ENCODE results near the gene TOM1L2.
A peak's percentile ranks its signal among the peaks of the same experiment; 100 is the strongest.

Gene TOM1L2

DNA sequence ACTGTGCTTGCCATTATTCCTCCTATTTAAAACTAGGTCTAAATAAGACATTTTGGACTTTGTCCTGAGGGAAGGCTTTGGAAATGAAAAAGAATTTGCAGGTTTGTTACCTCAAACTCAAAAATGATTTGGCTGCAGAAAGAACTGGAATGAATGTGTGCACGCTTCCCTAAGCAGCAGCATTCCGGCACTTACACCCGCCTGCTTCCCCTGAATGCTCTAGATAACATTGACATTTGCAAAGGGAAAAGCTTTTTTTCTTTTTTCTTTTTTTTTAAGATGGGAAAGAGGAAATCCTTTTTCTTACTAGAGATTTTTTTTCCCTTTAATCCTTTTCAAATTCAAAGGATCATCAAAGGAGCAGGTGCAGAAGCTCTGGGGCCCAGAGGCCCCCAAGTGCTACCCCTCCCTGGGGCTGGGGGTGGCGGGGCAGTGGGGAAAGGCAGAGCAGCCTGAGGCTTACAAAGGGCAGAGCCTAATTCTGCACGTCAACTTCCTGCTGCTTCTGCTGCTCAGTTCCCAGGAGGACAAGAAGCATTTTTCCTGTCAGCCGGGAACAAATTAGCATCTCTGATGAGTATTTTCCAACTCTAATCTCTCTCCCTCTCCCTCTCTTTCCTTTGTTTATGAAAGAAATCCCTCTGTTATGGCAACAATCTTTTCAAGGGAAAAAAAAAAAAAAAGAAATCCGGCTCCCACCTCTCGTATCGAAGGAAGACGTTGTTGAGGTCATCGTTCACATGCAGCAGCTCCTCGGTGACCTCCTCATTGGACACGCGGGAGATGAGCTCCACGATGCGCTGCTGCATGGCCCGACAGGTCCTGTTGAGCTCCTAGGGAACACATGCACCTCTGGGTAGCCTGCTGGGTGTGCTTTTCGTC is 103.3 kb downstream of the TOM1L2 start:
- DNase-seq: no peak

DNA sequence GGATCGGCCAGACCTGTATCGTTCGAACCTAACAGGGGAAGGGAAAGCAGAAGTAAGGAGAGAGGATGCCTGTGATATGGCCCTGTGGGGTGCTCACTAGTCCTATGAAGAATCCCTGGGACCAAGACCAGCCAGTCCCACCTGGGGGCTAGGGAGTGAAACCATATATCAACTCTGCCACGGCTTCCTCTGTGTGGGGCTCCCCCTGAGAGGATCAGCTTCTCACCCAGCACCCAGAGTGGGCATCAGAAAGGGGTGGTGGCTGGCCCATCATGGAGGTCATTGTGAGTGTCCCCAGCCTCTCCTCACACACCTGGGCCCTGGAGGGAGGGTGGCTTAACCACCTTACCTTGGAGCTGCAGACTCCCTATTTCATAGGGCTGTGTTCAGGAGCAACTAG is 105.3 kb downstream of the TOM1L2 start:
- no peak for DNase-seq

DNA sequence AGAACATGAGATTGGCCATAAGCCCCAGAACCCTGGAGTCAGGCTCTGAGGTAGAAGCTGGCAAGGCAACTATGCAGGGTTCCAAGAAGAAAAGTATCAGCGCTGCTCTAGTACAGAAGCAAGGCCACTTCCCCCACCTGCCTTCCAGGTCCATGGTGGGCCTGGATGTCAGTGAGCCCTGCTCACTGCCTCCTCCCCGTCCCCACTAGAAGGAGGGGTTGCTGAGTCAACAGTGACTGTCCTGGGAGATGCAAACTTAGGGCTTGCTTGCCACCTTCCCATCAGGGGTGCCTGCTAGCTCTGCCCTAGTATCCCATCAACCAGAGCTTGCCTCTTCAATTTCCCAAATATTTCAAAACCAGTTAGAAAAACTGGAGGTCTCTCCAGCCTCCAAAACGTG is 105.8 kb downstream of the TOM1L2 start:
- no peak for DNase-seq

DNA sequence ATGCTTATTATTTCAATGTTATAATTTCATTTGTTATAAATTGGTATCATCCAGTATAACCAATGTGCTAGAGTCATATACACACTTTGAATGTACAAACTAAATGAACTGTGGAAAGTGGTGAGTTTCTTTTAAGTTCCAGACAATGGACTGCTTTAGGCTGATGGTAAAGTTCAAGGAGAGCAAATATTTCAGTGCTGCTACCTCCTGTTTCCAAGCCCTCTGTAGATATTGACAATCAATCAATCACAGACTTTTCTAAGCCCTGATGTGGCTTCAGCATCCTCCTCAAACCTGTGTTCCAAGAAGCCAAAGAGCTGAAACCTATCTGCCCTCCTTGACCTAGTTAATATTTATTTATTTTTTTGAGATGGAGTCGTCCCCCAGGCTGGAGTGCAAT is 107.2 kb downstream of the TOM1L2 start:
- no peak for DNase-seq

DNA sequence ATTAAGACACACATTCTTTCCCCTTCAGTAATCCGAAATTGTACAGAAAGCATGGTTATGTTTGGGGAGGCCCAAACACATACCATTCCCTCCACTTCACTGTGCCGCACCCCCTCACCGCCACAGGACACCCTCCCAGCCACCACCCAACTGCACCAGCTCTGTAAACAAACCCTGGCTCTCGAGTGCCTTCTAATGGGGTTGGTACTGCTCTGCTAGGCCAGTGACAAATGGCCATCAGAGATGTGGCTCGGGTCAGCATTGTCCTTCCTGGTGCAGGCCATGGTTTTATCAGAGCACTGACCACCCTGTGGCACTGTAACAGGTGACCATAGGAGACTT is 111.5 kb downstream of the TOM1L2 start:
- no peak for DNase-seq

DNA sequence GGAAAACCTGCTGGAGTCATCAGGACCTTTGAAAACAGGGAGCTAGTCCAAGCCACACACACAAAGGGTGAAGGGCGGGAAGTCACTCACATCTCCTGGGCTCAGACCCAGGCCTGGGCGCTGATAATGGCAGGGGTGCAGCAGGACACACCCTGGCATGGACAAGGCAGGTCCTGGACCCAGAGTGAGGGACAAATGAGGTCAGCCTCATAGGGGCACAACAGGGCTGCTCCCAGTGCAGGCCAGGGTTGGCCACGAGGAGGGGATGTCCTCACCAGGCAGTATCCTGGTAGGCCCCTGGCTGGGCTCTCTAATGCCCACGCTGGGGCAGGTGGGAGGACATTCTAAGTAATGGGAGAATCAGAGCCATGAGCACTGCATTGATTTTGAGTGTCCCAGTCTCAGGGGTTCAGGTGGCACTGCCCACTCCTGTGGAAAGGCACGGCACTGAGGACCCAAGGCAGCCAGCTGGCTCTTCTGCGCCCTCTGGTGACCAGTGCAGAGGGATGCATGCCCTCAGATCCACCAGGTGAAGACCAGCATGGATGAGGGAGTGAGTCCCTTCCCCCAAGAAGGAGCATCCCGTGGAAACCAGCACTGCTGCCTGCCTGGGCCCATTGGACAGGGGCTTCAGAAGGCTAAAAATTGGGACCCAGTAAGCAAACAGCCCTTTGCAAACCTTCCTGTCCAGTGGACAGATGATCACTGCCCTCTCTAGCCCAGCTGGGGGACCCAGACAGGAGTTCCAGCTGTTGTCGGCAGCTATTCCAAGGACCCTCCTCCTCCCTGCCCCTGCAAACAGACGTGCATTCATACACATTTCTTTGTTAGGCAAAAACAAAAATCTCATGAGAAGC is 112.1 kb downstream of the TOM1L2 start:
- peak; percentile 64 for DNase-seq

DNA sequence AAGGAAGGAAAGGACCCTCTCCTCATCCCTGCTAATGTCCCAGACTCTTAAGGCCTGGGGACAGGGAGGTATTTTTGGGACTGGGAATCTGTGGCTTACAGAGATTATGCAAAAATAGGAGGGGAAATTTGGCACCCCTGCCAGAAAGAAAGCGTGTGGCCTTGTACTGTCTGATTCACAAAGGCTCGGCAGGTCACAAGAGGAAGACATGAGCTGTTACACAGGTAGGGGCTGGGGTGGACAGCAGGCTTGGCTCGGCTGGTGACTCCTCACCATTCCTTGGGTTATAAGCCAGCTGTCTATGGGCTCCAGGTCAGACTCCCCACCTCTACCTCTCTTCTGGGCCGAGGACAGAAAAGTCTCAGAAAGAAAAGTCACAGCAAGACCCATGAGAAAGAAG is 114.7 kb downstream of the TOM1L2 start:
- DNase-seq: no peak

DNA sequence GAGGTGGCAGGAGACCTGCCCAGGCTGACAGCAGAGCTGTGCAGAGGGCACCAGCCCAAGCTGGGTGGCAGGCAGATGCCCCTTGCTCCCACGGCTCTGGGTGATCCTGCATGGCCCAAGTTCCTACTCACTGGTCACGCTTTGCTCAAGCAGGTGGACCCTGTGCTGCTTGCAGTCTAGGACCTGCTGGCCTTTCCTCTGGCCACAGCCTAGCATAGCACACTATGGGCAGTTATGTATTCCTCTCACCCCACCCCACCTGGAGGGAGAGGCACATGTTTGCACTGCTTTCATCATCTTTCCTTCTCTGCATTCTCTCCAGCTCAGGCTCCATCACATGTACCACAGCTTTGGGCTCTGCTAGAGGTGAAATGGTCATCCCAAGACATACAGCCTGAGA is 115.8 kb downstream of the TOM1L2 start:
- DNase-seq: no peak

DNA sequence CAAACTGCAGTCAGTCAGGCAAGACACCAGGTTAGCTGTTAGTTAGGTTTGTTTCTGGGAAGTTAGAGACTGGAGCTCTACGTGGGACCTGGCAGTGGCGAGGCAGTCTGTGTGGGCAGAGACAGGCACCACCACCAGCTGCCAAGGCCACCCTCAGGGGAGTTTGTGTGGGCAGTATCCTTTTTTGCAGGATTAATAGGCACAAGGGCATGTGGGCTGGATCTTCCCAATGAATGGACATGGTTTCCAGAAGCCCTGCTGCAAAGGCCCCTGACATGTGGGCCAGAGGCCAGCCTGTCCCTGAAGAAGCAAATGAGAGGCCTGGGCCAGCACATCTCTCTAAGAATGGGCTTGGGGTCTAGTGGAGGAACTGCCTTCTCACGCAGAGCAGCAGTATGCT is 116.2 kb downstream of the TOM1L2 start:
- no peak for DNase-seq

DNA sequence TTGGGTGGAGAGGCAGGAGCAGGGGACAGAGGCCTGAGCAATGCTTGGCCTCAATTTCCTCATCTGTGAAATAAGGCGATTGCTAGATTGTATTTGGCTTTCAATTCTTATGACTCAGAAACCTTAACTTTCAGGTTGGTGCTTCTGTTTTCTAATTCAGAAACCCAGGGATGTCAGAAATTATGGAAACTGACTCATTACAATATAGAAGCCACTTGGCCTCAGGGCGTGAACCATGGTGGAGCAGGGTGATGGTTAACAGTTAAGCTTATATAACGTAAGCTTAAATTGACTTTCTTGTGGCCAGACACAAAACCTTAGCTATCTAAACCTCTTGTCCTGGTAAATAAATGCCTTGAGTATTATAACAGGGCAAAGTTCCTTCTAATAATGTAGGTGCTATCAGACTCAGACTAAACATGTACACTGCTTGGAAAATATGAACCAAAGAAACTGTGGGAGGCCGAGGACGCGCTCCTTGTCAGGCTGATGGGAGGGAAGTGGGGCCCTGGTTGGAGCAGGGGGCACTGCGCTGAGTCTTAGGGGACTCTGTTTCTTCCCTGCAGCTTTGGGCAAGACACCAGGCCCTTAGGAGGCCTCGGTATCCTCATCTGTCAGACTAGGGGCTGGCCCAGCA is 118.3 kb downstream of the TOM1L2 start:
- DNase-seq: peak; percentile 77

DNA sequence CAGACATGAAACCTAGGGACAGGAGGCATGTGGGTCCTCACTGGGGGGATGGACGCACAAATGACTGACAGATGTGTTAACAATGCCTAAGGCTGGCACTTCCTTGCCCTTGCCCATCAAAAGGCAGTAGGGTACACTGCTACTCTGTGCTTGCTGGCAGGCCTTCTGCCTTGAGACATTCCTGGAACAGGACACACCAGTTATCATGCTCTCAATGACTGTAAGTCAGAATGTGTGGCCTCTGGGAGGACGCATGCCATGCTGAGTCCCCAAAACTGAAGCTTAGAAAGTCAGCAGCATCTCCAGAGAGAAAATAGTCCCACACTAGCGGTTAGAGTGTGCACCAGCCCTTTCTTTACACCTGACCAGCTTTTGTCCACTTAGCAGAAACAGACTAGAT is 119.3 kb downstream of the TOM1L2 start:
- no peak for DNase-seq

DNA sequence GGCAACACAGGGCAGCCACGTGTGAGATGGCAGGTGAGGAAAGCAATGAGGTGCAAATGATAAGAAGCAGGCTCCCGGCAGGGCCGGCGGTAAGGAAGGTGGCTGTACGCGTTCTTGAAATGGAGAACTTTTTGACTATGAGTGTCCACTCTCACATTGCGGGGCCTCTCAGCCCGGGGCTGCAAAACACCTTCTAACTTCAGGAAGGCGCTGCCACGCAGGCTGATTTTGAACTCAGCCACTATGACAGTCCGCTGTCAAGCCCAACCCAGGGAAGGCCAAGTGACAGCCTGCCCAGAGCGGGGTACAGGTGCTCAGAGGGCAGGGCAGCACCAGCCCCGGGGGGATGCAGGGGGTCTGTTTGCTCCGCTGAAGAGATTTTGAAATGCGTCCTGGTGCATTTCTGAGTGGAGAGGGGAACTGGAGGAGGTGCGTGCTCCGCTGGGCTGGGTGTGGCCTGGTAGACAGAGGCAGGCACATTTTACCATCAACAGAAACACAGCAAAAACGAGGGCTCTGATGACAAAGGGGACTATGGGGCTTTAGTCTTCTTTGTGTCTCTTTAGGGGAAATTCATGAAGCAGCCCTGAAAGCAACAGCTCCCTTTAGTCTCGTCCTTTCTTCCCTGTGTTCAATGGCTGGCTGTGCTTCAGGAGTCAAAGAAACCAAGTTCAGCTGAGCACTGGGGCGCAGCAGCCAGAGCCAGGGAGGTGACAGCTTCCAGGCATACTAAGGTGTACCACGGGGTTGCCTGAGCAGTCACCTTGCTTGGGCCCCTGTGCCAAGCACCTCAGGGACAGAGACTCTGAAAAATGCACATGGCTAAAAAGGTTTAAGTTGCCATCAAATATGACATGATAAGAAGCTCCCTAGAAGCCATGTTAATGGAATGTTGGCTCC is 120.8 kb downstream of the TOM1L2 start:
- DNase-seq: no peak

DNA sequence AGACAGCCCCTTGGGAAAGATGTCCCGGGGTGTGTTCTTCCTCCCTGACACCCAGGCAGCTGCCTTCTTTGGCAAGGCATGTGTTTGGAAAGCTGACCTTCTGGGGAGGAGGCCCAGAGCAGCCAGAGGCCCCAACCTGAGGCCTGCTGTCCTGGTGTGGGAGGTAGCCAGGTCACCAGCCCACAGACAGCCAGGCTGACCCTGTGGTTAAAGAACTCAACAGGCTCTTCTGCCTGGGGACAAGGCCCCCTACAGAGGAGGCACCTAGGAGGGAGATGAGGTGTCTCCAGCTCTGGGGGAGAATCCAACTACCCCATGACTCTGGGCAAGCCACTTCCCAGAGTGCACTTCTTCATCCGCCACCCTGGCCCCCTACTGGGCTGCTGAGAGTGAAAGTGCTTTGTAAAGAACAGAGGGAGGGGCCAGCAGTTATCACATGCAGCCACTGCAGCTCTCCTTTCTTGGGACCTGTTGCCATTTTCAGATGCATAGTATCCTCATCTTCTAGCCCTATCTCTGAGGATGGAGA is 122.3 kb downstream of the TOM1L2 start:
- DNase-seq: peak; percentile 85

DNA sequence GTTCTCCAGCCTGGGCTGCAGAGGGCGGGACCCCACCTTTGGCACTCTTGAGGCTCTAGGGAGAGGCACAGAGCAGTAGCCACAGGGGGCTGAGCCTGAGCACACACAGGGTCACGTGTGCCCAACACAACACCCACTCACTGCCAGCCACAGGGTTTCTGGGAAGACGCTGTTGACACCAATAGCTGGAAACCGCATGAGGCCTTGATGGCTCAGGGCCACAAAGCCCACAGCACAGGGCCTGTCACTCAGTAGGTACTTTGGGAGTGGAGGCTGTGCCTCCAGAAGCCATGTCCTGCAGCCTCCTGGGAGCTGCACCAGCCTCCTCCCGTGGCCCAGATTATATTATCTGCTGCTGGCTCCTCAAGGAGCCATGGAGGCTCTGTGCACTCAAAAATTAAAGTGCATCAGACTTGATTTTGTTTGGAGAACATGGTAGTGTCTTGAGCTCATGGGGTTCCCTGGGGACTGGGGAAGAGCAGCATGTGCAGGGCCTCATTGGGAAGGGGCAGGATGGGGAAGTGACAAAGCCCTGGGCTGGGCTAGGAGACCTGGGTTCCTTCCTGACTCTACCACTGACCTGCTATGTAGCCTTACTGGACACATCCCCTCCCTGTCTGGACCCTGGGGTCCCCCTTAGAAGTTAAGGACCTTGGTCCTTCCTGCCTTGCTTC is 122.9 kb downstream of the TOM1L2 start:
- DNase-seq: peak; percentile 93

DNA sequence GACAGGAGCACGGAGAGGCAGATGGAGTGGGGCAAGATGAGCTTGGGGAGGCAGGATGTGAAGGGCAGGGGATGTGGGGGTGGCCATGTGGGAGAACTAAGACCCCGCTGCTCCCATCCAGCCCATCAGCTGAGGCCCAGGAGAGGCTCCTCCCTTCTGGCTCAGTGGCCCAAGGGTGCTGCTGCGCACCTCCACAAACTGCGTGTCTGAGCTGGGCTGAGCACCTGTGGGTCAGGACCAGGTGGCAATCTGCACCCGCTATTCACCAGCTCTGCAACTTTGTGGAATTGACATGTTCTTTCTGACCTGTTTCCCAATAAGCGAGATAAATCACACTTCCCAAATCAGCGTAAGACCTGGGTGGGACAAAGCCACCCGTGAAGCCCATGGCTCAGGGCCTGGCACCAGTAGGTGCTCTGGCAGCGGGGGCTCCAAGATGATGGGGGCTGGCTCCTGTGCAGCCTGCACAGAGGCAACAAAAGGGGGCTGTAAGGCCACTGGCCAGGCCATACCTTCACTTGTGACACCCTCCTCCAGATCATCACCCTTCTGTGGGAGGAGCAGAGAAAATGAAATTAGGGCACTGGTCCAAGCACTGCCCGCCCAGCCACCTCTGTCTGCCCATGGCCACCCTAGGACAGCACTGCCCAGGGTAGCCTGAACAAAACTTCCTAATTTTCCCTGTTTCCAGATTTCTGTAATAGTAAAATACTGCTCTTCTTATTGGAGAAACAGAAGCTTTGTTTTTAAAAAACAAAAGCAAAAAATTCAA is 123.7 kb downstream of the TOM1L2 start:
- DNase-seq: no peak

DNA sequence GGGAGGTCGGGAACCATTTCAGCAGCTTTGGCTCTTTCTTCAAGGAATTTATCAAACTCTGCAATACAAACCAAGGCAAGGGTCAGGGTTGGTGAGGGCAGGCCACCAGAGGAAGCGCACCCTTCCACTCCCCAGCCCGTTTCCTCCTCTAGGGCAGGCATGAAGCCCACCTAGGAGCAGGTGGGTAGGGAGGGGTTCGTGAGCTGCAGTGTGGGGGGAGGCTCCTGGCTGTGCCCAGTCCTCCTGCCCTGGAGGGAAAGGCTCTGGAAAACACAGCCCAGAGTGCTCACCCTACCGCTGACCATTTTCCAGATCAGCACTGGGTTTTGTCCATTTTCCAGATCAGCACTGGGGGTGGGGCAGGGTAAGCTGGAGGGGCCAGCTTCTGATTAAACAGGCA is 124.5 kb downstream of the TOM1L2 start:
- DNase-seq: no peak

DNA sequence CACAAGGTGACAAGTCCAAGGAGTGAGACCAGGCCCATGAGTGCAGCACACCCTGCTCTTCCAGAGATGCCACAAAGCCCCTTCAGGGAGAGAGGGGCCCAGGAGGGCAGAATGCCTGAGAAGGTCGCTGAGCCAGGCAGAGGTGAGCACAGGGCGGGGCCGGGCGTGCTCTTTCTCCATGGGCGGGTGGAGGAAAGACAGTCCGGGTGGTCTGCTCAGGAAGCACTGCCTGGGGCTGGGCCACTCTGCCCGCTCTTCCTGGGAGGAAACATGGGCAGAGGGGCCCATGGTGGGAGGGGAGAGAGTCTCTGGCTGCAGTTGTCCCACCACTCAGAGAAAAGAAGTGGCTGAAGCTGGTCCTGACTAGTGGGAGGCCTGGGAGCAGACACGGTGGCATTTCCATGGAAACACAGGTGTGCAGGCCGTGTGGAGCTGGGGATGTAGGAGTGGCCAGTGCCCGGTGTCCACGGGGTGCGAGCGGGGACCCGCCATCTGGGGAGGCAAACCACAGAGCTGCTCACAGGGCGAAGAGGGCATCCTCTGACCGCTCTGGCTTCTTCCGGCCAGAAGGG is 125.0 kb downstream of the TOM1L2 start:
- no peak for DNase-seq

DNA sequence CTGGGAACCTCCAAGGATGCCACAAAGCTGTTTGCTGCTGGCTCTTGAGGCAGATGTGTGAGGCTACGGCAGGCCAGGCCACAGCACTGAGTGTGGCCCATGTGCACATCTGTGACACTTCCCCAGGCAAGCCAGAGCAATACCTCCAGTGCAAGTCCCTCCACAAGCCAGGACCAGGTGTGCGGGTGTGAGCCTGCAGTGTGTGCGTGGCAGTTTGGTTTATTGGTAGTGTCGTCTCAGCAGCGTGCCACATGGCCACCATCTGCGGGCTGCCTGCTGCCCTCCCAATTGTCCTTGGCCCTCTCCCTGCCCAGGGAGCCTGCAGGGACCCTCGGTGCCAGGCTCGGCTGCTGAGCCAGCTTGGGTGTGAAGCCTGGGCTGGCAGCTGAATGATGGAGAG is 125.6 kb downstream of the TOM1L2 start:
- DNase-seq: no peak

DNA sequence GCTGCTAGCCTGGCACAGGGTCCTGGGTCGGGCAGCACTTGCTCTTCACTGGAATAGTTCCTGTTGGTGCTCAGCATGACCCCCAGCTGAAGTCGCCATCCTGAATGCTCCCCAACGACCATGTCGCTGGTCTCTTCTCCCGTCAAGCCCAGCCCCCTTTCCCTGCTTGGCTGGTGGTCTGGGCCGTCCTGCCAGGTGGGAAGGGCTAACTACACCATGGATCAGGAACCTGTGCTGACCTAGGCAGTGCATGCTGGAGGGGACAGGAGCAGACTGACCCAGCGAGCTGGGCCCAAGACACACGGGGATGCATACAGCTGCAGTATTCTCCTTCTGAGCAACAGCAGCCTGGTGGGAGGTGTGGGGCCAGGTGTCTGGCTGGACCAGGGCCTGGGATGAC is 126.2 kb downstream of the TOM1L2 start:
- DNase-seq: no peak

DNA sequence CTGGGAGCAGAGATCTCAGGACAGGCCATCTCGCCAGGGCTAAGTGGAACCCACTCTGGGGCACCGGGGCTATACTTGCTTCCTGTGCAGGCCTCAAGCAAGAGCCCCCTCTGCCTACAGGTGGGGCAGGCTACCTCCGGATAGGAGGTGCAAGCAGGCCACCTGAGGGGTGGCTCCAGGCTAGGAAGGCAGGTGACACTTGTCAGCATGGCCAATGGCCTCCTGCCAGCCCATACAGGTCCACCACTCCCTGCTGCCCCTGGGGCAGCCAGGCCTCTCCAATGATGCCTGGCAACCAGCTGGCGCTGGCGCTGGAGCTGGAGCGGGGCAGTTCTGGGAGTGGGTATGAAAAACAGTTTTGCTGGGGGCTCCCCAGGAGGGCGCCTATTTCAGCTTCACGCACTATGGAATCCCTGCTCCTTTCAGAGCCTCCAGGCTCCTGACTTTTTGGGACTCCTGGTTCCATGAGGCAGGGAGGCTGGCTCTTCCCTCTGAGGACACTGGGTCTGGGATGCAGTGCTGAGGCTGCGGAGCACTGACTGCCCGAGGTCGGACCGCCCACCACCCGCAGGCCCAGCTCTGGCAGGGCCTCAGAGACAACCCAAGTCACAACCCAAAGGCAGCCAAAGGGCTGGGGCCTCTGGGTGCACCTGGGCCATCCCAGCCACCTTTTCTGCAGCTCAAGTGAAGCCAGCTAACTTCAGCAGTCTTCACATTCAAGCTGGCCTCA is 127.0 kb downstream of the TOM1L2 start:
- no peak for DNase-seq
